ENCODE measurements around the gene ITGAE.

Gene ITGAE

GRCh38 chr17:3667366-3668278 is 133.4 kb downstream of the ITGAE start:
- DNase-seq (ENCODE audit: low read depth), result peak; percentile 88

GRCh38 chr17:3666516-3666915 is 134.5 kb downstream of the ITGAE start:
- DNase-seq (ENCODE audit: low read depth), result no peak

- no peak for DNase-seq (ENCODE audit: low read depth)
Measured at GRCh38 chr17:3665834-3666233, 135.2 kb downstream of the ITGAE start.
